ENCODE measurements around the gene ABHD6.

Gene ABHD6

DNA sequence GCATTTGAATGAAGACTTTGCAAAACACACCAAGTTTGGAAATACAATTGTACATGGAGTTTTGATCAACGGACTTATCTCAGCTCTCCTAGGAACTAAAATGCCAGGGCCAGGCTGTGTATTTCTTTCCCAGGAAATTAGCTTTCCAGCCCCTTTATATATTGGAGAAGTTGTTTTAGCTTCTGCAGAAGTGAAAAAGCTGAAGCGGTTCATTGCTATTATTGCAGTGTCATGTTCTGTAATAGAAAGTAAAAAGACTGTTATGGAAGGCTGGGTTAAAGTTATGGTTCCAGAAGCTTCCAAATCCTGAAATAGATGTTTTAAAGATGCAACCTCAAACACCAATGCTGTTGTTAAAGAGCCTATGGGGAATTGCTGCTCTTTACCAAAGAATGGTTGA lies 80.2 kb downstream of the ABHD6 start:
- TF ChIP-seq, protein P1, sequence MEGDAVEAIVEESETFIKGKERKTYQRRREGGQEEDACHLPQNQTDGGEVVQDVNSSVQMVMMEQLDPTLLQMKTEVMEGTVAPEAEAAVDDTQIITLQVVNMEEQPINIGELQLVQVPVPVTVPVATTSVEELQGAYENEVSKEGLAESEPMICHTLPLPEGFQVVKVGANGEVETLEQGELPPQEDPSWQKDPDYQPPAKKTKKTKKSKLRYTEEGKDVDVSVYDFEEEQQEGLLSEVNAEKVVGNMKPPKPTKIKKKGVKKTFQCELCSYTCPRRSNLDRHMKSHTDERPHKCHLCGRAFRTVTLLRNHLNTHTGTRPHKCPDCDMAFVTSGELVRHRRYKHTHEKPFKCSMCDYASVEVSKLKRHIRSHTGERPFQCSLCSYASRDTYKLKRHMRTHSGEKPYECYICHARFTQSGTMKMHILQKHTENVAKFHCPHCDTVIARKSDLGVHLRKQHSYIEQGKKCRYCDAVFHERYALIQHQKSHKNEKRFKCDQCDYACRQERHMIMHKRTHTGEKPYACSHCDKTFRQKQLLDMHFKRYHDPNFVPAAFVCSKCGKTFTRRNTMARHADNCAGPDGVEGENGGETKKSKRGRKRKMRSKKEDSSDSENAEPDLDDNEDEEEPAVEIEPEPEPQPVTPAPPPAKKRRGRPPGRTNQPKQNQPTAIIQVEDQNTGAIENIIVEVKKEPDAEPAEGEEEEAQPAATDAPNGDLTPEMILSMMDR (IDR thresholded peaks at IDR 0.05; ENCODE audit: low read depth, low read length, missing control alignments): no peak
- no peak overlapping the region for H3K4me3 ChIP-seq (ENCODE audit: low read depth, low read length)
- peaks cover 45% of the 10 kb centered on the region for H3K36me3 ChIP-seq (replicated peaks)
- no peak overlapping the region for H3K27ac ChIP-seq
- DNase-seq: no peak
- H3K27me3 ChIP-seq (replicated peaks): no peaks in the 10 kb centered on the region
- in situ Hi-C loops (cut with HindIII; ENCODE audit: low pct_ligation_motif_present, low sequenced_read_pairs): no loop called here

DNA sequence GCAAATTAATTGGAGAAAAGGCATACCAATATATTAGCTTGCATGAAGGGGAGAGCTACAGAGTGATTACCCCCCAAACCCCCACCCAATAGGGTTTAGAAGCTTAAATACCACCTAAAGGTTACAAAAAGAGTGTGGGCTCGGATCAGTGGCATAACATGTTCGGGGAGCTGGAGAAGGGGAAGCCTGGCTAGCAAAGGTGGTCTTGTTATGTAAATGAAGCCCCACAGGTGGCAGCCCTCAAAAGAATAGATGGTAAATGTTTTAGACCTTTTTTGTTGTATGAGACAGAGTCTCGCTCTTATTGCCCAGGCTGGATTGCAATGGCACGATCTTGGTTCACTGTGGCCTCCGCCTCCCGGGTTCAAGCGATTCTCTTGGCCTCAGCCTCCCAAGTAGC lies 84.2 kb downstream of the ABHD6 start:
- Histone ChIP-seq H3K4me3 (ENCODE audit: low read depth, low read length) (no peak overlapping the region), H3K27ac (no peak overlapping the region), H3K36me3 (replicated peaks) (peaks cover 18% of the 10 kb centered on the region), H3K27me3 (replicated peaks) (no peaks in the 10 kb centered on the region)
- DNase-seq: no peak
- in situ Hi-C loops (cut with HindIII; ENCODE audit: low pct_ligation_motif_present, low sequenced_read_pairs): no loop called here
- TF ChIP-seq, protein P1 (IDR thresholded peaks at IDR 0.05; ENCODE audit: low read depth, low read length, missing control alignments): no peak

GRCh38 chr3:58322793-58323192 lies 85.2 kb downstream of the ABHD6 start:
- Histone ChIP-seq H3K27me3 (replicated peaks) (no peaks in the 10 kb centered on the region), H3K4me3 (ENCODE audit: low read depth, low read length) (no peak overlapping the region), H3K27ac (no peak overlapping the region), H3K36me3 (replicated peaks) (peaks cover 8% of the 10 kb centered on the region)
- TF ChIP-seq, protein P1 (IDR thresholded peaks at IDR 0.05; ENCODE audit: low read depth, low read length, missing control alignments): no peak
- DNase-seq: no peak
- in situ Hi-C loops (cut with HindIII; ENCODE audit: low pct_ligation_motif_present, low sequenced_read_pairs): no loop called here

DNA sequence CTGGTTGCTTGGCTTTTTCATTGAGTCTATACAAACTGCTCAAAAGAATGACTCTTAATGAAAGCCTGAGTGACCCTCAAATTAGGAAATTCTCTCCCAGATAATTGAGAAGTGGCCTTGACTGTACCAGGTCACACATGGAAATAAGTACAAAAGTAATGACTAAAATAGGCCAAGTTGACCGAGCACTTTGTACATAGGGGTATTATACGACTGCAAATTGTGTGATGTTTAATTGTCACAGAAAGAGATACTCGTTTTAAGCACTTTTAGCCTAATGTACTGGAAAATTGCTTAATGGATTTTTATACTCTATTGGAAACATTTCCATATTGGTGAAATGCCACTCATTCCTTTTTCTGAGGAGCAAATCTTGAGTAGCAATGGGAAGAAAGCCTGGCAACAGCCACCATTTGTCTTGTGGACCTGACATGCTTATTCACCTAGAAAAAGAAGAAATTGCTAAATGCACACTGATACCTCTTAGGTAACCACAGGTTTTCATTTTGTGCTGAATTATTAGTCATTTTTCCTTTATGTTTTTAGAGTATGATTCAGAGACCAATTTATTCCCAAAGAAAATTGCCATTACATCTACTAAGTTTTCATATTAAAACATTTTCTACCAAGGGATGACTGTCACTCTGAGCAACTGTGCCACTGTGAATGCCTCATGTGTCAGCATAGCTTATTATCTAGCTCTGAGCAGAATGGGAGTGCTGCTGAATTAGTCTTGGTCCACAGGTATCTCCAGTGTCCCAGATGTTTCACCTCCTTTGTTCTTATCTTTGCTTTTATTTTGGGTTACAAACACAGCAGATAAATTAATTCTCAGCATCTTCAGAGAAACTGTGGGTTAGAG lies 86.2 kb downstream of the ABHD6 start:
- Histone ChIP-seq H3K4me3 (ENCODE audit: low read depth, low read length) (no peak overlapping the region), H3K27ac (no peak overlapping the region), H3K36me3 (replicated peaks) (peaks cover 5% of the 10 kb centered on the region), H3K27me3 (replicated peaks) (no peaks in the 10 kb centered on the region)
- in situ Hi-C loops (cut with HindIII; ENCODE audit: low pct_ligation_motif_present, low sequenced_read_pairs): no loop called here
- TF ChIP-seq, protein P1 (IDR thresholded peaks at IDR 0.05; ENCODE audit: low read depth, low read length, missing control alignments): no peak
- DNase-seq: no peak

- no peak for DNase-seq
- in situ Hi-C loops (cut with HindIII; ENCODE audit: low pct_ligation_motif_present, low sequenced_read_pairs): no loop called here
- TF ChIP-seq, protein P1 (IDR thresholded peaks at IDR 0.05; ENCODE audit: low read depth, low read length, missing control alignments): no peak
- H3K36me3 ChIP-seq (replicated peaks): no peaks in the 10 kb centered on the region
- H3K27me3 ChIP-seq (replicated peaks): no peaks in the 10 kb centered on the region
- no peak overlapping the region for H3K4me3 ChIP-seq (ENCODE audit: low read depth, low read length)
- H3K27ac ChIP-seq: peak overlapping the region; percentile 21
Observed at GRCh38 chr3:58324391-58325390, 87.1 kb downstream of the ABHD6 start.
